ENCODE data around the gene HDAC9.
A peak's percentile ranks its signal among the peaks of the same experiment; 100 is the strongest.
"Not testable (repeated sequence)": the region's sequence is repeated elsewhere in the genome, so short reads cannot be mapped to it uniquely, and the experiment has no call there.

Gene HDAC9

GRCh38 chr7:18671176-18671575 is 175.6 kb downstream of the HDAC9 start:
- no peak for DNase-seq

- no peak for DNase-seq
Observed at GRCh38 chr7:18675579-18675978, 180.0 kb downstream of the HDAC9 start.

DNA sequence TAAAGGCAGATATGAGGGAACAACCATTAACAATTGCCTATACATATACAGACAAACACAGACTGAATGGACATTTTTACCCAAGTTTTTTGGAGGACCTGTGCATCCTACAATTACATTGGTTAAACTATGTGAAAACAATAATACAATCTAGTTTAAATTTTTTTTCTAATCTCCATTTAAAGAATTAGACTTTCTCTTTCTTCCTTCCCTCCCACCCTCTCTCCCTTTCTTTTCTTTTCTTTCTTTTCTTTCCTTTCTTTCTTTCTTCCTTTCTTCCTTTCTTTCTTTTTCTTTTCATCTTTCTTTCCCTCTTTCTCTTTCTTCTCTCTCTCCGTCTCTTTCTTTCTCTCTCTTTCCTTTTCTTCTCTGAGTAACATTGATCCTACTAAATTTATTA is 183.7 kb downstream of the HDAC9 start:
- no peak for DNase-seq

DNA sequence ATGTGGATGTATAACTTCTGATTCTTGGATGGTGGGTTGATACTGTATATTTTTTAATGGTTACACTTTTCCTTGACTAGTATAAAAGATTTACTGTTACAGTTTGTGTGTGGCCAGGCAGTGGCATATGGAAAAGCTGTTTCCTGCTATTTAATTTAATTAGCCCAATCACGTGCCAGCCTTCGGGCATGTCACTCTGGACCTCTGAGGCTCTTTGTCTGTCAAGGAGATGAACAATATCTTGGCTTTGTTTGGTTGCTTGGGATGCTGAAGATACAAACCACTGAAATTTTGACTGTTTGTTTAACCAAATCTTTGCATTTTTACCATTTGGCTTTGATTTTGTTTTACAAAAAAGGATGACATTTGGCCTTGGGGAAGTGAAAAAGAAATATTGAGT is 185.0 kb downstream of the HDAC9 start:
- peak; percentile 74 for DNase-seq

GRCh38 chr7:18684916-18685315 is 189.4 kb downstream of the HDAC9 start:
- DNase-seq: no peak

GRCh38 chr7:18685971-18686370 is 190.4 kb downstream of the HDAC9 start:
- DNase-seq: no peak

- DNase-seq: no peak
Observed at GRCh38 chr7:18689551-18689950, 194.0 kb downstream of the HDAC9 start.

DNA sequence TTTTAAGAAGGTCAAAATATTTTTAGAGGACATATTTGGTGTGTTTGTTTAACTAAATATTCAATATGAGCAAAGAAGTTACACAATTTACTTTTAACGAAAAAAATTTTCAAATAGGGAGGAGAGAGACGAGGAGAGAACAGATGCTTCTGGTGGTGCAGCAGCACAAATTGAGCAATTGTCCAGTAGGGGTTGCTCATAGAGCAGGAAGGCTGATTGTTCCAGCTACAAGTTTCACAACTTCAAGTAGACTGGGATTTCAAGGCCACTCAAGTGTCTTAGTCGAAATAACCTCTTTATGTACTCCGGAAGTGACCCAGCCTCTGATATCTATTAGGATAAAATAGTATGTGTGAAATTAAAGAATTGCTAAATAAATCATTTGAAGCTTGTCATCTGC is 197.9 kb downstream of the HDAC9 start:
- no peak for DNase-seq

DNA sequence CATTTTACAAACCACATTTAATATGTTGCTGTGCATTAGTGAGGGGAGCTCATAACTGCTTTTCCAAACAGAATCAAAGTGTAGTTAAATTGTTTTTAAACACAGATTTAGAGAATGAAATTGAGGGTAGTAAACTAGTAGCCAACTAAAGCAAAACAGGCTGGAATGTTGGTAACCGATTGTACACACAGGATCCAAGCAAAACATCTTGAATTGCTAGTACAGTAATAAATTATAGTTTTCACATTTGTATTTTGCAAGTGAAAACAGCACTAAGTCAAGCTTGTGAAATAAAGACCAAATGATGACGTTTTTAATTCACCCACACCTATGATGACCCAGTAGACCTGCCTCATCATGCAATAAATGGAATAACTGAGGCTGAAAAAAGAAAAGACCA is 198.3 kb downstream of the HDAC9 start:
- no peak for DNase-seq

- no peak for DNase-seq
Observed at GRCh38 chr7:18694484-18694883, 198.9 kb downstream of the HDAC9 start.

- DNase-seq: no peak
Observed at GRCh38 chr7:18694911-18695310, 199.4 kb downstream of the HDAC9 start.

DNA sequence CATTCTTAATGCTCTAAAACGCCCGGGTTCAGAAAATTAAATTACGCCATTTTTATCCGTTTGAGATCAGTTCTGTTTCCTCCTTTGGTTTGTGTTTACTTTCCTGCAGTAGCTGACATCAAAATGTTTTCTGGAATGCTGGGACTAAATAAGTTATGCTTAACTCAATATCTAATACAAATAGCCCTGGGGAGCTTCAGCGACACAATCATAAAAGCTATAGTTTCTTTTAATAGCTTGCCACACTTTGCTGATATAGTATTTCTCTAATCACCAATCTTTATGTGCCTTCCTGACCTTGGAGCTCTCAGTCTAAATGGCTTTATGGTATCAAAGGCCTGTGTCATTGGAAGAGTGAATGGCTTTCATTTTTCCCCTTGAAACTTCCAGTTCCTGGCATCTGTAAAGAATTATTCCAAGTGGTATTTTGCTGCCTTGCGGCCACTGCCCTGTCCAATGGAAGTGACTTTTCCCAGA is 202.7 kb downstream of the HDAC9 start:
- no peak for DNase-seq

- no peak for DNase-seq
Observed at GRCh38 chr7:18700147-18700546, 204.6 kb downstream of the HDAC9 start.

GRCh38 chr7:18702071-18702829 is 206.7 kb downstream of the HDAC9 start:
- DNase-seq: no peak

DNA sequence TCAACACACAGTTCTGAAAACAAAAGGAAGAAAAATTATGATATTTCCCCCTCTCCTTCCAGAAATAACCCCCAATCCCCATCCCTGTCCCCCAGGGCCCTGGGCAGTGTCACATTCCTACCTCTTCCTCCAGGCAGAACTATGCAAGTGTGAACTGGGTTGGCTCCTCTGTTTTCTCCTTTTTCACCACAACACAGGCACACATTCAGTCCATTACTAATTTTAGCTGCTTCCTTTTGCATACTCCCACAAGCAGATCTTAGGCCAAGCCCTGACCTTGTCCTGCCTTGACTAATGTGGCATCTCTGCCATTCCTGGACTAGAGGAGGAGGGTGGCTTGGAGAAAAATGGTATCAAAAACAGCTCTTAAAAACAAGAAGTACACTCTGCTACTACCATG is 208.1 kb downstream of the HDAC9 start:
- no peak for DNase-seq

GRCh38 chr7:18706670-18707069 is 211.1 kb downstream of the HDAC9 start:
- no peak for DNase-seq

GRCh38 chr7:18708204-18708603 is 212.7 kb downstream of the HDAC9 start:
- no peak for DNase-seq

GRCh38 chr7:18715988-18716387 is 220.4 kb downstream of the HDAC9 start:
- no peak for DNase-seq

GRCh38 chr7:18721429-18721828 is 225.9 kb downstream of the HDAC9 start:
- no peak for DNase-seq

DNA sequence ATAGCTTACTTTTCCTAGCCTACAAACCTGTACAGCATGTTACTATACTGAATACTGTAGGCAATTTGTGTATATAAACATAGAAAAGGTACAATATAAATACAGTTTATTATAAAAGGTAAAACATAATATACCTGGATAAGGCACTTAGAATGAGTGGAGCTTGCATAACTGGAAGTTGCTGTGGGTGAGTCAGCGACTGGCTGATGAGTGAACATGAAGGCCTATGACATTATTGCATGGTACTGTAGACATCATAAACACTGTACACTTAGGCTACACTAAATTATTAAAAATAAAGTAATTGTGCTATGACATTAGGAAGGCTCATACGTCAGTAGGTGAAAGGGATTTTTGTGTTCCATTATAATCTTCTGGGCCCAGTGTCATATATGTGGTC is 228.8 kb downstream of the HDAC9 start:
- no peak for DNase-seq

- no peak for DNase-seq
Observed at GRCh38 chr7:18727115-18727870, 231.7 kb downstream of the HDAC9 start.

DNA sequence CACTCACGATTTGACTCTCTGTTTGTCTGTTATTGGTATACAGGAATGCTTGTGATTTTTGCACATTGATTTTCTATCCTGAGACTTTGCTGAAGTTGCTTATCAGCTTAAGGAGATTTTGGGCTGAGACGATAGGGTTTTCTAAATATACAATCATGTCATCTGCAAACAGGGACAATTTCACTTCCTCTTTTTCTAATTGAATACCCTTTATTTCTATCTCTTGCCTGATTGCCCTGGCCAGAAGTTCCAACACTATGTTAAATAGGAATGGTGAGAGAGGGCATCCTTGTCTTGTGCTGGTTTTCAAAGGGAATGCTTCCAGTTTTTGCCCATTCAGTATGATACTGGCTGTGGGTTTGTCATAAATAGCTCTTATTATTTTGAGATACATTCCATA is 240.5 kb downstream of the HDAC9 start:
- not testable (repeated sequence) for DNase-seq

GRCh38 chr7:18740579-18740988 is 245.0 kb downstream of the HDAC9 start:
- no peak for DNase-seq

DNA sequence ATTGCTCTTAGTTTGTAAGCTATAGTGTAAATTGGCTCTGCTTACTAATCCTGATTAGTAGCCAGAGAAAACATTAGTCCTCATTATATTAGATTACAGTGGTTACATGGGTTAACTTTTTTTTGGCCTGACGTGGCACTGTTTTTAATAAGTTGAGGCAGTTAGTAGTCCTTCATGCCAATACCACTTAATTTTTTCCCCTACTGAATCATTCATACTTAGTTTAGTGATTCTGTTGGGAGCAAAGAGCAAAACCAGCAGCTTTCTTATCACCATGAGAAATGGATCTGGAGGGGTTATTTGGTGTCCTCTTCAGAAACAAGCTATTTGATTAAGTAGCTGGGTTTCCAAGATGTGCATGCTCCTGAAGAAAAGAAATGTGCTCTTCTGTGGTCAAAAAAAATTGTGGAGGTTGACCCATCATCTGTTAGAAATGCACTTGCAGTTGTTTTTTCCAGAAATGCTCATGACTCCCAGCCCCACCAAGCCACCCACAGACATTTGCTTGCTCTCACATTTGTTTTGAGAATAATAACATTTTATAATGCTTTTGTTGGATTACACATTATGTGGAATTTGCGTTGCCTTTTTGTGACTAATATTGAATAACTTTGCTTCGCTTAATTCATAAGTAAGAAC is 258.5 kb downstream of the HDAC9 start:
- no peak for DNase-seq
